Ishikawa (cell line): ENCODE data around the gene CACNB2.

Experiments used
- CEBPB ChIP-seq: IDR thresholded peaks from 2 replicates; pipeline ENCODE4 v1.6.1; 2012
- CREB1 ChIP-seq: IDR thresholded peaks from 2 replicates; pipeline ENCODE4 v1.6.1; 2012; ENCODE audit warnings: low read depth
- EGR1 ChIP-seq: IDR thresholded peaks from 2 replicates; pipeline ENCODE4 v1.6.1; 2012
- EP300 ChIP-seq: IDR thresholded peaks from 2 replicates; pipeline ENCODE4 v1.6.1; 2012; ENCODE audit warnings: borderline replicate concordance
- FOXM1 ChIP-seq: IDR thresholded peaks from 2 replicates; pipeline ENCODE4 v1.6.1; 2012; ENCODE audit warnings: low read depth, borderline replicate concordance
- MAX ChIP-seq: IDR thresholded peaks from 2 replicates; pipeline ENCODE4 v1.6.1; 2012
- NFIC ChIP-seq: IDR thresholded peaks from 2 replicates; pipeline ENCODE4 v1.6.1; 2012
- RAD21 ChIP-seq: IDR thresholded peaks from 2 replicates; pipeline ENCODE4 v1.6.1; 2012; ENCODE audit warnings: low read depth
- REST ChIP-seq: IDR thresholded peaks from 2 replicates; pipeline ENCODE4 v1.6.1; 2012; ENCODE audit warnings: low read depth, mild to moderate bottlenecking
- TAF1 ChIP-seq: IDR thresholded peaks from 2 replicates; pipeline ENCODE4 v1.6.1; 2012; ENCODE audit warnings: low read depth, mild to moderate bottlenecking
- TCF12 ChIP-seq: IDR thresholded peaks from 2 replicates; pipeline ENCODE4 v1.6.1; 2012; ENCODE audit warnings: low read depth
- TEAD4 ChIP-seq: IDR thresholded peaks from 2 replicates; pipeline ENCODE4 v1.6.1; 2012
- USF1 ChIP-seq: IDR thresholded peaks from 2 replicates; pipeline ENCODE4 v1.6.1; 2012
- YY1 ChIP-seq: IDR thresholded peaks from 2 replicates; pipeline ENCODE4 v1.6.1; 2012; ENCODE audit warnings: low read depth
- ZBTB7A ChIP-seq: IDR thresholded peaks from 2 replicates; pipeline ENCODE4 v1.6.1; 2012; ENCODE audit warnings: low read depth

CACNB2 gene

GRCh38 chr10:18260310-18260922 lies 120.2 kb downstream of the CACNB2 start:
- TF ChIP-seq CREB1 (no peak), NFIC (no peak), RAD21 (no peak), FOXM1 (no peak)

- no peak for TF ChIP-seq MAX
- no peak for TF ChIP-seq TCF12
- TF ChIP-seq CREB1: no peak
- no peak for TF ChIP-seq FOXM1
- no peak for TF ChIP-seq CEBPB
- no peak for TF ChIP-seq TEAD4
- TF ChIP-seq NFIC: no peak
- no peak for TF ChIP-seq REST
- no peak for TF ChIP-seq EGR1
- TF ChIP-seq ZBTB7A: no peak
- TF ChIP-seq USF1: no peak
- no peak for TF ChIP-seq YY1
- TF ChIP-seq EP300: no peak
- no peak for TF ChIP-seq TAF1
- TF ChIP-seq RAD21: no peak
These were observed 120.9 kb downstream of the CACNB2 start for GRCh38 chr10:18261063-18261610.

- no peak for TF ChIP-seq REST
- TF ChIP-seq CEBPB: no peak
- no peak for TF ChIP-seq TAF1
- TF ChIP-seq TCF12: no peak
- TF ChIP-seq EP300: no peak
- no peak for TF ChIP-seq USF1
- no peak for TF ChIP-seq NFIC
- TF ChIP-seq TEAD4: no peak
- no peak for TF ChIP-seq RAD21
- no peak for TF ChIP-seq ZBTB7A
- no peak for TF ChIP-seq FOXM1
- TF ChIP-seq EGR1: no peak
- no peak for TF ChIP-seq MAX
- TF ChIP-seq CREB1: no peak
- TF ChIP-seq YY1: no peak
These were observed 121.6 kb downstream of the CACNB2 start for GRCh38 chr10:18261768-18262231.

- TF ChIP-seq FOXM1: no peak
- no peak for TF ChIP-seq EGR1
- no peak for TF ChIP-seq MAX
- no peak for TF ChIP-seq TAF1
- no peak for TF ChIP-seq CEBPB
- no peak for TF ChIP-seq USF1
- no peak for TF ChIP-seq ZBTB7A
- TF ChIP-seq REST: no peak
- TF ChIP-seq TCF12: no peak
- no peak for TF ChIP-seq EP300
- TF ChIP-seq NFIC: no peak
- no peak for TF ChIP-seq CREB1
- no peak for TF ChIP-seq YY1
- TF ChIP-seq TEAD4: no peak
- no peak for TF ChIP-seq RAD21
These were observed 124.3 kb downstream of the CACNB2 start for GRCh38 chr10:18264466-18265050.
